GM10266 (cell line): ENCODE measurements around the gene MSTO1.
"Not testable (repeated sequence)": the region's sequence is repeated elsewhere in the genome, so short reads cannot be mapped to it uniquely, and the experiment has no call there.

Experiments used
- DNase-seq: peaks from one replicate; pipeline ENCODE4 v3.0.0; 2012; ENCODE audit errors: extremely low spot score
- TF ChIP-seq, protein P1 (sequence below): IDR thresholded peaks from 2 replicates; pipeline ENCODE4 v1.5.1; 2012; ENCODE audit warnings: mild to moderate bottlenecking, low read depth; ENCODE audit not compliant: control insufficient read depth, insufficient read depth; ENCODE audit errors: missing control alignments

The MSTO1 gene

DNA sequence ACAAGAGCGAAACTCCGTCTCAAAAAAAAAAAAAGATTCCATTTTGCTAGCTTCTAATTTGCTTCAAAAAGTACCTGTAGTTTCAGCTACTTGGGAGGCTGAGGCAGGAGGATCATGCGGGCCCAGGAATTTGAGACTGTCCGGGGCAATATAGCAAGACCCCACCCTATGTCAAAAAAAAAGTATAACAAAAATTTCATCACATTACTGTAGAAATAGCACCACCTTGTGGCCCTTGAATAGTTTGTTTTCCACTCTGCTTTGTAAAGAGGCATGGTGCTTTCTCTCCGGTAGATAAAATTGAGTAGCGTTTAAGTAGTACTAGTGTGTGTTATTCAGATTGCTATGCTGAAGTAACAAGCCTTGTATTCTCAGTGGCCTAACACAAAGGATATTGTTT lies 18.2 kb upstream of the MSTO1 start:
- DNase-seq, result peak; percentile 36
- TF ChIP-seq, protein P1, sequence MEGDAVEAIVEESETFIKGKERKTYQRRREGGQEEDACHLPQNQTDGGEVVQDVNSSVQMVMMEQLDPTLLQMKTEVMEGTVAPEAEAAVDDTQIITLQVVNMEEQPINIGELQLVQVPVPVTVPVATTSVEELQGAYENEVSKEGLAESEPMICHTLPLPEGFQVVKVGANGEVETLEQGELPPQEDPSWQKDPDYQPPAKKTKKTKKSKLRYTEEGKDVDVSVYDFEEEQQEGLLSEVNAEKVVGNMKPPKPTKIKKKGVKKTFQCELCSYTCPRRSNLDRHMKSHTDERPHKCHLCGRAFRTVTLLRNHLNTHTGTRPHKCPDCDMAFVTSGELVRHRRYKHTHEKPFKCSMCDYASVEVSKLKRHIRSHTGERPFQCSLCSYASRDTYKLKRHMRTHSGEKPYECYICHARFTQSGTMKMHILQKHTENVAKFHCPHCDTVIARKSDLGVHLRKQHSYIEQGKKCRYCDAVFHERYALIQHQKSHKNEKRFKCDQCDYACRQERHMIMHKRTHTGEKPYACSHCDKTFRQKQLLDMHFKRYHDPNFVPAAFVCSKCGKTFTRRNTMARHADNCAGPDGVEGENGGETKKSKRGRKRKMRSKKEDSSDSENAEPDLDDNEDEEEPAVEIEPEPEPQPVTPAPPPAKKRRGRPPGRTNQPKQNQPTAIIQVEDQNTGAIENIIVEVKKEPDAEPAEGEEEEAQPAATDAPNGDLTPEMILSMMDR, result peak; percentile 61

DNA sequence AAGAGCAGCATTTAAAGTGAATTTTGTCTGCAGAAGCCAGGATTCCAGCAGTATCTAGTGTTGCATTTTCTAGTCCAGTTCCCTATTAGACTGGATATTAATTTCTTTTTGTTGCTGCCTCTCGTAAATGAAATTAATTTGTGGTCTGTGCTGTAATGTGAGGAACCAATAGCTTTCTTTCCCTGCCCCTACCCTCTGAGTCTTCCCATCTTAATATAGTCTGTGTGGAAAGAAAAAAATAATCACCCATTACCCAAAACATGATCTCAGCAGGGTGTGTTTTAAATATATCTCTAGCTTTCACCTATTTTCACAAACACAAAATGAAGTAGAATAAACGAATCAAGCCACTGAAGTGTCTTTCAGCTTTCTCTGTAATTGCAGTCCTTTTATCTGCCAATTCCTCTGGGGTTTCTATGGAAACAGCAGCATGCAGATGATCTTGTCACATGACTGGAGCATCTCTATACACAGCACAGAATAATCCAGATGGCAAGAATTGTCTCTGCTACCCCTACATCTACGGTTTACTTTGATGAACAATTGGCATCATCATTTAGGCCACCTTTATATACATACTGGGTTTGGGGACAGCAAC lies 14.0 kb upstream of the MSTO1 start:
- DNase-seq, result not testable (repeated sequence)

DNA sequence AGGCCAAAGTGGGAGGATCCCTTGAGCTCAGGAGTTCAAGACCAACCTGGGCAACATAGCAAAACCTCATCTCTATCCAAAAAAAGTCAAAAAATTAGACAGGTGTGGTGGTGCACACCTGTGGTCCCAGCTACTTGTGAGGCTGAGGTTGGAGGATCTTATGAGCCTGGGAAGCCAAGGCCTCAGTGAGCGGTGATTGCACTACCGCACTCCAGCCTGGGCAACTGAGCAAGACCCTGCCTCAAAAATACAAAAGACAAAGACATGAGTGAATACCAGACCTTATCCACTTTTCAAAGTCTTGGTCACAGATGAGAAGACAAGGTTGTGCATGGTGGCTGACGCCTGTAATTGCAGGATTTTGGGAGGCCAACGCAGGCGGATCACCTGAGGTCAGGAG lies 13.2 kb upstream of the MSTO1 start:
- DNase-seq, result no peak
- TF ChIP-seq, protein P1, result no peak

GRCh38 chr1:155598842-155599331 lies 11.1 kb upstream of the MSTO1 start:
- DNase-seq, result no peak
- TF ChIP-seq, protein P1, result no peak

DNA sequence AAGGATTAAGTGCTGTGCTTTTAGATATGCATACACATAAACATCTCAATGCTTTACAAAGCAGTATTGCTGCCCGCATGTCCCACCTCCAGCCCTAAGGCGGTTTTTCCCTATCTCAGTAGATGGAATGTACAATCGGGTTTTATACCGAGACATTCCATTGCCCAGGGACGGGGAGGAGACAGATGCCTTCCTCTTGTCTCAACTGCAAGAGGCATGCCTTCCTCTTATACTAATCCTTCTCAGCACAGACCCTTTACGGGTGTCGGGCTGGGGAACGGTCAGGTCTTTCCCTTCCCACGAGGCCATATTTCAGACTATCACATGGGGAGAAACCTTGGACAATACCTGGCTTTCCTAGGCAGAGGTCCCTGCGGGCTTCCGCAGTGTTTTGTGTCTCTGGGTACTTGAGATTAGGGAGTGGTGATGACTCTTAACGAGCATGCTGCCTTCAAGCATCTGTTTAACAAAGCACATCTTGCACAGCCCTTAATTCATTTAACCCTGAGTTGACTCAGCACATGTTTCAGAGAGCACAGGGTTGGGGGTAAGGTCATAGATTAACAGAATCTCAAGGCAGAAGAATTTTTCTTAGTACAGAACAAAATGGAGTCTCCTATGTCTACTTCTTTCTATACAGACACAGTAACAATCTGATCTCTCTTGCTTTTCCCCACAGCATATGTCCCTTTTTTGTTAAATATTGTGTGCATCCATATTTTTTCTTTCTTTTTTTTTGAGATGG lies 10.0 kb upstream of the MSTO1 start:
- not testable (repeated sequence) for DNase-seq

DNA sequence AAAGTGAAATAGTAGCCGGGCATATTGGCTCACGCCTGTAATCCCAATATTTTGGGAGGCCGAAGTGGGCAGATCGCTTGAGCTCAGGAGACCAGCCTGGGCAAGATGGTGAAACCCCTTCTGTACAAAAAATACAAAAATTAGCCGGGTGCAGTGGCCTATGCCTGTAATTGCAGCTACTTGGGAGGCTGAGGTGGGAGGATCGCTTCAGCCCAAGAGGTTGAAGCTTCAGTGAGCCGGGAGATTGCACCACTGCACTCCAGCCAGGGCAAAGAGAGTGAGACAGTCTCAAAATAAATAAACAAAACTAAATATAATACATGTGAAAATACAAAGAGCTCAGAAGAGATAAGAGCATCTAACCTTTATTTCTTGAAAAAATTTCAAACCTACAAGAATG lies 2.3 kb upstream of the MSTO1 start:
- DNase-seq, result no peak
- TF ChIP-seq, protein P1, result no peak

DNA sequence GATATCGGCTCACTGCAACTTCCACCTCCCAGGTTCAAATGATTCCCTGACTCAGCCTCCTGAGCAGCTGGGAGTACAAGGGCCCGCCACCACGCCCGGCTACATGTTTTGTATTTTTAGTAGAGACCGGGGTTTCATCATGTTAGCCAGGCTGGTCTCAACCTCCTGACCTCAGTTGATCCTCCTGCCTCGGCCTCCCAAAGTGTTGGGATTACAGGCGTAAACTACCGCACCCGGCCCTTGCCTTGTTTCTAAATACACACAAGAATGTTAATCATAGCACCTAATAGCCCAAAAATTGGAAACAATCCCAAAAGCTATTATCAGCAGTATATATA lies 1.2 kb upstream of the MSTO1 start:
- no peak for DNase-seq
- TF ChIP-seq, protein P1, result no peak

DNA sequence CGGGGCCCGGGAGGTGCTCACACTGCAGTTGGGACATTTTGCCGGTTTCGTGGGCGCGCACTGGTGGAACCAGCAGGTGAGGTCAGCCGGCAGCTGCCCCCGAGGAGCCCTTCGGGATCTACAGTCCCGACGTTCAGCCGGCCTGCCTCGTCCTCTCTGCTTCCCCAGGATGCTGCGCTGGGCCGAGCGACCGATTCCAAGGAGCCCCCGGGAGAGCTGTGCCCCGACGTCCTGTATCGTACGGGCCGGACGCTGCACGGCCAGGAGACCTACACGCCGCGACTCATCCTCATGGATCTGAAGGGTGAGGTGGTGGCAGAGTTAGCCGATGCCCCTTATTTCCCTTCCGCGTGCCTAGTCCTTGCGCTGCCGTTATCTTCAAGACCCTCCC lies 234 bp downstream of the MSTO1 start:
- DNase-seq, result not testable (repeated sequence)

DNA sequence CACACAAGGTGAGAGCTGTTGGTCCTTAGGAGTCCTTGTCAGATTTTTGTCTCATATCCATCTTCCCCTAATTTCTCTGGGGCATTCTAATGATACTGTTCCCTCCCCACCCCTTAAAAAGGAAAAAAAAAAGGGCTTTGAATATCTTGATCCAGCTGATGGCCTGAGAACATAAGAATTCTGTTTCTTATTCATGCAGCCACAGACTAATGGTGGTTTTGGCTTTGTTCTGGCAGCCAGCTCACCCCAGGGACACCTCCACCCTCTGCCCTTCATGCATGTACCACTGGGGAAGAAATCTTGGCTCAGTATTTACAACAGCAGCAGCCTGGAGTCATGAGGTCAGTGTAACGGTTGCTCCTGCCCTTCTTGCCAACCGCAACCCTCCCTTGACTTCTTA lies 3.2 kb downstream of the MSTO1 start:
- DNase-seq, result not testable (repeated sequence)
